GM12878 (cell line): ENCODE data around the gene ARL6. TPM values are rescaled to one million over a fixed set of nuclear protein-coding genes. Genes with fewer than 3 reads are reported as not detected.

Source experiments
- ATAC-seq: fragments of 200-7000 bp; cut with Tn5 transposase; 3 replicates; pipeline ENCODE4 v1.9.1; 2020; ENCODE audit warnings: mild to moderate bottlenecking, moderate library complexity
- BruUV-seq: library from RNA; stranded (reverse); fragments of 400-500 nt; replicated peaks from 2 replicates; lab custom pipeline; 2021; lab: Mats Ljungman, UMichigan
- CTCF ChIA-PET: fragments of 300-600 bp; sonication (Branson Sonifier 250); formaldehyde crosslinking; extraction: SDS; loops from one replicate; lab custom pipeline; 2021; ENCODE audit warnings: inconsistent platforms; lab: Yijun Ruan, JAX
- POLR2A ChIA-PET: fragments of 350-600 bp; formaldehyde crosslinking; extraction: SDS; loops from one replicate; lab custom pipeline; 2021; ENCODE audit warnings: inconsistent platforms; lab: Charles Lee
- RAD21 ChIA-PET: fragments of 300-600 bp; sonication (Branson Sonifier 250); formaldehyde crosslinking; loops from one replicate; lab custom pipeline; 2023; ENCODE audit warnings: antibody characterized with exemption; ENCODE audit not compliant: unreplicated experiment; lab: Charles Lee
- SMC1A ChIA-PET: fragments of 300-600 bp; sonication (Branson Sonifier 250); formaldehyde crosslinking; loops from one replicate; lab custom pipeline; 2023; ENCODE audit not compliant: unreplicated experiment, uncharacterized antibody; lab: Charles Lee
- DNase-seq: peaks from one replicate; pipeline ENCODE4 v3.0.0-alpha.2; 2011; ENCODE audit warnings: low read depth, low spot score
- FAIRE-seq: peaks from 3 replicates; lab custom pipeline; 2011; peaks lifted over from hg19 to GRCh38; lab: Jason Lieb, UNC
- H2AFZ ChIP-seq: 2 replicates; pipeline ENCODE4 v1.6.0; 2011; ENCODE audit warnings: low read depth, low read length, control low read depth; ENCODE audit not compliant: control insufficient read depth
- H3K27ac ChIP-seq: 2 replicates; pipeline ENCODE4 v1.5.1; 2011; ENCODE audit warnings: control low read depth; ENCODE audit not compliant: control insufficient read depth, insufficient read depth
- H3K27me3 ChIP-seq, 2 experiments: replicated peaks in 1 of 2; 2 replicates each; pipeline versions ENCODE4 v1.6.0 to v1.6.1; 2011; ENCODE audit warnings: low read length in 1 of 2; ENCODE audit not compliant: control insufficient read depth in 2 of 2, insufficient read depth in 2 of 2
- H3K36me3 ChIP-seq, 2 experiments: 2 replicates each; pipeline ENCODE4 v1.5.1; 2011; ENCODE audit warnings: low read length in 1 of 2; ENCODE audit not compliant: control insufficient read depth in 2 of 2, insufficient read depth in 2 of 2
- H3K4me1 ChIP-seq: 2 replicates; pipeline ENCODE4 v1.6.1; 2011; ENCODE audit warnings: mild to moderate bottlenecking, low read length, moderate library complexity, mixed read lengths; ENCODE audit not compliant: control insufficient read depth, insufficient read depth
- H3K4me2 ChIP-seq: 2 replicates; pipeline ENCODE4 v1.6.0; 2011; ENCODE audit warnings: control low read depth; ENCODE audit not compliant: control insufficient read depth, insufficient read depth
- H3K4me3 ChIP-seq: fragments of 200-600 bp; sonication (generic); 2 replicates; pipeline ENCODE4 v1.5.1; 2016
- H3K79me2 ChIP-seq: 2 replicates; pipeline ENCODE4 v1.6.0; 2011; ENCODE audit warnings: low read length; ENCODE audit not compliant: control insufficient read depth, insufficient read depth
- H3K9ac ChIP-seq: 2 replicates; pipeline ENCODE4 v1.8.0; 2011; ENCODE audit warnings: low read length, control low read depth, mixed read lengths; ENCODE audit not compliant: control insufficient read depth, insufficient read depth
- H3K9me3 ChIP-seq: replicated peaks from 3 replicates; pipeline ENCODE4 v1.5.1; 2011; ENCODE audit warnings: mild to moderate bottlenecking, low read length; ENCODE audit not compliant: control insufficient read depth, insufficient read depth
- H4K20me1 ChIP-seq: 2 replicates; pipeline ENCODE4 v1.6.0; 2011; ENCODE audit not compliant: control insufficient read depth, insufficient read depth
- BACH1 ChIP-seq: fragments of 450-650 bp; IDR thresholded peaks from 2 replicates; pipeline ENCODE4 v1.6.1; 2017; ENCODE audit warnings: mild to moderate bottlenecking, borderline replicate concordance
- CBX5 ChIP-seq: sonication (generic); IDR thresholded peaks from 2 replicates; pipeline ENCODE4 v1.6.1; 2016; ENCODE audit warnings: low read depth, moderate library complexity, mild to moderate bottlenecking, inconsistent platforms
- CHD1 ChIP-seq: IDR thresholded peaks from 2 replicates; pipeline ENCODE4 v1.6.1; 2012; ENCODE audit warnings: low read depth, low read length, improper control_type of control experiment
- CTCF ChIP-seq, 3 experiments: IDR thresholded peaks in 2 of 3; conservative IDR thresholded peaks in 1 of 3; 2 replicates each; pipeline ENCODE4 v1.5.1; 2011; ENCODE audit warnings: low read depth in 3 of 3, low read length in 3 of 3, mild to moderate bottlenecking in 3 of 3, control low read depth in 2 of 3, moderate library complexity in 2 of 3, inconsistent platforms in 1 of 3, mixed read lengths in 1 of 3; ENCODE audit not compliant: control insufficient read depth in 2 of 3, insufficient read depth in 1 of 3; ENCODE audit errors: extremely low read depth in 1 of 3
- ESRRA ChIP-seq: IDR thresholded peaks from 2 replicates; pipeline ENCODE4 v1.6.1; 2012; ENCODE audit warnings: mild to moderate bottlenecking, low read length, improper control_type of control experiment
- ETV6 ChIP-seq, 2 experiments: fragments of 450-650 bp in 1 of 2; IDR thresholded peaks in 1 of 2; conservative IDR thresholded peaks in 1 of 2; 2 replicates each; pipeline ENCODE4 v1.6.1; 2014; ENCODE audit warnings: antibody characterized with exemption in 1 of 2, borderline replicate concordance in 1 of 2, low read depth in 1 of 2, mild to moderate bottlenecking in 1 of 2, moderate library complexity in 1 of 2
- MTA3 ChIP-seq: IDR thresholded peaks from 2 replicates; pipeline ENCODE4 v1.6.1; 2012; ENCODE audit warnings: low read length, inconsistent platforms, borderline replicate concordance
- NBN ChIP-seq: fragments of 450-650 bp; IDR thresholded peaks from 2 replicates; pipeline ENCODE4 v1.6.1; 2016
- NFYB ChIP-seq: IDR thresholded peaks from 2 replicates; pipeline ENCODE4 v1.6.1; 2011; ENCODE audit warnings: low read depth, mild to moderate bottlenecking, low read length, improper control_type of control experiment, moderate library complexity; ENCODE audit not compliant: insufficient read depth
- NKRF ChIP-seq: fragments of 450-650 bp; conservative IDR thresholded peaks from 2 replicates; pipeline ENCODE4 v1.6.1; 2017; ENCODE audit warnings: mild to moderate bottlenecking, moderate library complexity
- RAD21 ChIP-seq: IDR thresholded peaks from 2 replicates; pipeline ENCODE4 v1.6.1; 2011; ENCODE audit warnings: mild to moderate bottlenecking, low read depth, low read length, moderate library complexity; ENCODE audit not compliant: insufficient read depth
- RFX5 ChIP-seq: IDR thresholded peaks from 2 replicates; pipeline ENCODE4 v1.6.1; 2011; ENCODE audit warnings: low read depth, low read length, improper control_type of control experiment
- SRF ChIP-seq, 2 experiments: IDR thresholded peaks; 2 replicates each; pipeline ENCODE4 v1.6.1; 2011; ENCODE audit warnings: low read depth in 2 of 2, low read length in 2 of 2, mild to moderate bottlenecking in 1 of 2, moderate library complexity in 1 of 2
- STAT3 ChIP-seq: IDR thresholded peaks from 2 replicates; pipeline ENCODE4 v1.6.1; 2011; ENCODE audit warnings: low read depth, low read length, improper control_type of control experiment
- WGBS: methylation state at CpG from one replicate; pipeline ENCODE4 v1.1.6; 2016; ENCODE audit warnings: low lambda C conversion rate; ENCODE audit not compliant: insufficient replicate concordance, insufficient coverage; ENCODE audit errors: missing lambda C conversion rate; 5-methylcytosine and 5-hydroxymethylcytosine counted together
- in situ Hi-C: fragments of 300-500 bp; cut with MboI; formaldehyde crosslinking; loops from 9 replicates; pipeline ENCODE4 v1.14.3; 2018; ENCODE audit warnings: mixed read lengths
- intact Hi-C: fragments of 100-400 bp; cut with micrococcal nuclease; formaldehyde crosslinking; loops from one replicate; pipeline ENCODE4 v1.14.2; 2022; ENCODE audit not compliant: unreplicated experiment
- polyA plus RNA-seq, 11 experiments: library from polyadenylated mRNA; depleted of rRNA in 4 of 11; unstranded in 6 of 11; stranded (reverse) in 5 of 11; fragments of >200 nt; fragmentation: Nextera tagmentation in 4 of 11; fragmentation: Illumina TruSeq in 1 of 11; extraction: Ambion mirVana in 4 of 11; extraction: Trizol in 1 of 11; gene quantifications; 1 replicate in 1 of 11; 2 replicates in 10 of 11; pipeline versions ENCODE4 v1.2.1 to v1.2.3, GENCODE V29; 2011 to 2016; ENCODE audit warnings: inconsistent platforms in 2 of 11, missing spikeins in 2 of 11, low read depth in 1 of 11
- total RNA-seq, 4 experiments: library from RNA; depleted of rRNA in 3 of 4; stranded (reverse); fragments of >200 nt in 3 of 4; fragmentation: Illumina TruSeq in 1 of 4; extraction: Trizol in 1 of 4; gene quantifications; 2 replicates each; pipeline versions ENCODE4 v1.2.1 to v1.2.3, GENCODE V29; 2013 to 2021
- TF ChIP-seq, protein P1 (sequence below): fragments of 450-650 bp; IDR thresholded peaks from 2 replicates; pipeline ENCODE4 v1.6.1; 2016; ENCODE audit warnings: mild to moderate bottlenecking
- TF ChIP-seq, protein P2 (sequence below): IDR thresholded peaks from 2 replicates; pipeline ENCODE4 v1.6.1; 2012; ENCODE audit warnings: low read depth, low read length, improper control_type of control experiment

The ARL6 gene
- total and polyA plus RNA-seq, 10 of the 15 experiments (the other 5 are each of a cell fraction or from before 2014, with no cell fraction given) = 2.0 to 7.3 (median 4.3) TPM

DNA sequence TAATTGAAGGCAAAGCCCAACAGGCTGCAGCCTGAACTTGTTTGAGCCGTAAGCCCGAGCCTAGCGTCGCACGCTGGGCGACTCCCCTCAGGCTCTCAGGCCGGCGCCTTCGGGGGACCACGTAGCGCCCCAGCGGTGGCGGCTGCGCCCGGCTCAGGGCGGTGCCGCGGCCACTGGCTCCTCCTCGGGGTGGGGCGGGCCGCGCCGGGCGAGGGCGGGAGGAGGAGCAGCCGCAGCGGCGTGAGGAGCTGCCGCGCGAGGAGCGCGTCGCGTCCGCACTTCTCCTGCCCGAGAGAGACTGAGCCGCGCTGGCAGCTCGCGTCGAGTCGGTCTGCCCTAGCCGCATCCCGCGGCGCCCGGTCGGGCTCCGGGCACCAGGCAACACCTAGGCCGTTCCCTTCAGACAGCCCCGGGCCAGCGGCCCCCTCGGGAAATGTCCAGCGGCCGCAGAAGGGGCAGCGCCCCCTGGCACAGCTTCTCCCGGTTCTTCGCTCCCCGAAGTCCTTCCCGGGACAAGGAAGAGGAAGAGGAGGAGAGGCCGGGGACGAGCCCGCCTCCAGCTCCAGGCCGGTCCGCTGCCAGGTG, 57.3 kb downstream of the ARL6 start, which contains the start of gene CRYBG3:
Gene CRYBG3 (plus strand): TSS at position 238 of the 585 bp plus-strand sequence. CDS start 196 bp downstream, at position 434.
- ChIA-PET RAD21 (interaction anchor here (1.0 to 1.1 kb wide), 2 partner anchors 22 to 200 kb away, joined by 3 to 4 read pairs; no protein-coding TSS in a partner anchor), CTCF (interaction anchor here (0.5 to 1.8 kb wide), 2 partner anchors 22 to 76 kb away, joined by 3 to 5 read pairs; no protein-coding TSS in a partner anchor), SMC1A (interaction anchor here (1.1 to 1.7 kb wide), 3 partner anchors 9 to 205 kb away, joined by 3 to 4 read pairs (median 3); no protein-coding TSS in a partner anchor), POLR2A (no interaction called here)
- H3K9me3 ChIP-seq = no peaks in the 10 kb centered on the region
- H3K36me3 ChIP-seq = no peaks in the 10 kb centered on the region
- FAIRE-seq (peak; percentile 82), DNase-seq (peak; percentile 40), ATAC-seq (peak; percentile 100)
- H3K79me2 ChIP-seq = peaks cover 4% of the 10 kb centered on the region
- H2AFZ ChIP-seq = peak within 1 kb of the TSS; percentile 97
- no peaks in the 10 kb centered on the region for H3K4me1 ChIP-seq
- peak within 1 kb of the TSS; percentile 90 for H3K4me3 ChIP-seq
- under 1% methylated on average over 62 of the region's 66 CpGs for WGBS
- peak within 1 kb of the TSS; percentile 51 for H3K27ac ChIP-seq
- no peaks in the 10 kb centered on the region for H3K27me3 ChIP-seq
- BruUV-seq = no TSS peak
- H3K4me2 ChIP-seq = peak within 1 kb of the TSS; percentile 98
- no peaks in the 10 kb centered on the region for H4K20me1 ChIP-seq
- H3K9ac ChIP-seq = peak within 1 kb of the TSS; percentile 75
- intact Hi-C loops = no loop called here
- in situ Hi-C loops = no loop called here
- no peak for TF ChIP-seq NFYB
- no peak for TF ChIP-seq MTA3
- TF ChIP-seq, protein P1, sequence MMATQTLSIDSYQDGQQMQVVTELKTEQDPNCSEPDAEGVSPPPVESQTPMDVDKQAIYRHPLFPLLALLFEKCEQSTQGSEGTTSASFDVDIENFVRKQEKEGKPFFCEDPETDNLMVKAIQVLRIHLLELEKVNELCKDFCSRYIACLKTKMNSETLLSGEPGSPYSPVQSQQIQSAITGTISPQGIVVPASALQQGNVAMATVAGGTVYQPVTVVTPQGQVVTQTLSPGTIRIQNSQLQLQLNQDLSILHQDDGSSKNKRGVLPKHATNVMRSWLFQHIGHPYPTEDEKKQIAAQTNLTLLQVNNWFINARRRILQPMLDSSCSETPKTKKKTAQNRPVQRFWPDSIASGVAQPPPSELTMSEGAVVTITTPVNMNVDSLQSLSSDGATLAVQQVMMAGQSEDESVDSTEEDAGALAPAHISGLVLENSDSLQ = no peak
- no peak for TF ChIP-seq NBN
- no peak; the same call in 1 of the 2 replicates for TF ChIP-seq CBX5
- no peak for TF ChIP-seq SRF (IDR thresholded peaks at IDR 0.05; ENCODE audit: low read depth in 2 of 2, low read length in 2 of 2)
- no peak for TF ChIP-seq ESRRA
- 0 out of 6 replicates have a peak, but pooled peaks of 1 of the 3 experiments have one; percentile 9 for TF ChIP-seq CTCF (IDR thresholded peaks at IDR 0.05 in 2 of 3, conservative IDR thresholded peaks at IDR 0.05 in 1 of 3; ENCODE audit: control insufficient read depth in 2 of 3, extremely low read depth in 1 of 3, insufficient read depth in 1 of 3, low read depth in 3 of 3, low read length in 3 of 3)
- TF ChIP-seq RFX5 = no peak
- TF ChIP-seq, protein P2, sequence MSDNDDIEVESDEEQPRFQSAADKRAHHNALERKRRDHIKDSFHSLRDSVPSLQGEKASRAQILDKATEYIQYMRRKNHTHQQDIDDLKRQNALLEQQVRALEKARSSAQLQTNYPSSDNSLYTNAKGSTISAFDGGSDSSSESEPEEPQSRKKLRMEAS = peak; percentile 45; the same call in 1 of the 2 replicates
- no peak for TF ChIP-seq CHD1
- TF ChIP-seq ETV6 (conservative IDR thresholded peaks at IDR 0.05 in 1 of 2, IDR thresholded peaks at IDR 0.05 in 1 of 2; ENCODE audit: borderline replicate concordance in 1 of 2, low read depth in 1 of 2) = peak in 1 of 2 experiments; percentile 11; a peak in 1 of 4 replicates
- TF ChIP-seq STAT3 = no peak
- peak; percentile 26 for TF ChIP-seq BACH1
- TF ChIP-seq RAD21 = no peak
- no peak for TF ChIP-seq NKRF
